AG09319 (cell line): ENCODE measurements around the gene PSMD13.

Source experiments
- DNase-seq: peaks from one replicate; pipeline ENCODE4 v3.0.0-alpha.2; 2010; ENCODE audit warnings: low read depth; ENCODE audit errors: extremely low read depth
- TF ChIP-seq, protein P1 (sequence below): IDR thresholded peaks from 2 replicates; pipeline ENCODE4 v1.5.1; 2011; ENCODE audit warnings: low read depth, mild to moderate bottlenecking, inconsistent platforms, low read length, moderate library complexity

Gene PSMD13

DNA sequence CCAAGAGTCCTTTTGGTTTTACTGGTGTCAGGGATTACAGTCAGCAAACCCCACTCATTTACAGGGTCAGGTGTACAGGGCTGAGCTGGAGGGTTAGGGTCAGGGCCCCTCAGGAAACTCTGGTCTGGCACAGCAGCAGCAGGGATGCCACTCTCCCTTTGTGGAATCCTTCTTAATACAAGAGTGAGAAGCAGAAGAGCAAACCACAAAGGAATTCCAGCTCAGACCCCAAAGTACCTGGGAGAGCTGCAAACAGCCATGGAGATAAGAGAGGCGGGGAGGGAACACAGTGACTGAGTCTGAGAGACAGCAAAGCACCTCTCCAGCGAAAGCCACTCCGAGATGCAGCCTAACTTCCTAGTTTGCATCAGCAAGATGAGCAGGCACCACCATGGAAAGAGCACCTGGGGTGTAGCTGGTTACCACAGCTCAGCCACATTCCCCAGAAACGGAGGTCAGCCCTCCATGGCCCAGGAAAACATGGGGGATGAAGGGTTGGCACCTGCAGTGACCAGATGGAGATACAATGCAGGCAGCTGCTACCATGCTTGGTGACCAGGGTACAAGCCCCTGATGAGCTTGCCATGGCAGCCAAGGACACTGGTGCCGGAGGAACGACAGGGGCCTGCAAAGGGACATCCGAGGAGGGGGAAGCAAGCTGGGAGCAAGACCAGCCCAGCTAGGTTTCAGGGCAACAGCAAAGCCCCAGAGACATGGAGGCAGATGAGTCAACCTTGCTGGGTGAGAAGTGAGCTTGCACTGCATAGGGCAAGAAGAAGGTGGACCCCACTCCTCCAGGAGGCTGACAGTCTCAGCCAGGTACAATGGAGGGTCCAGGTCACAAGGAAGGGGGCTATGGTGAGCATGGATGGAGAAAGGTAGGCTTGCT, 33.5 kb upstream of the PSMD13 start:
- no peak for DNase-seq
- TF ChIP-seq, protein P1, sequence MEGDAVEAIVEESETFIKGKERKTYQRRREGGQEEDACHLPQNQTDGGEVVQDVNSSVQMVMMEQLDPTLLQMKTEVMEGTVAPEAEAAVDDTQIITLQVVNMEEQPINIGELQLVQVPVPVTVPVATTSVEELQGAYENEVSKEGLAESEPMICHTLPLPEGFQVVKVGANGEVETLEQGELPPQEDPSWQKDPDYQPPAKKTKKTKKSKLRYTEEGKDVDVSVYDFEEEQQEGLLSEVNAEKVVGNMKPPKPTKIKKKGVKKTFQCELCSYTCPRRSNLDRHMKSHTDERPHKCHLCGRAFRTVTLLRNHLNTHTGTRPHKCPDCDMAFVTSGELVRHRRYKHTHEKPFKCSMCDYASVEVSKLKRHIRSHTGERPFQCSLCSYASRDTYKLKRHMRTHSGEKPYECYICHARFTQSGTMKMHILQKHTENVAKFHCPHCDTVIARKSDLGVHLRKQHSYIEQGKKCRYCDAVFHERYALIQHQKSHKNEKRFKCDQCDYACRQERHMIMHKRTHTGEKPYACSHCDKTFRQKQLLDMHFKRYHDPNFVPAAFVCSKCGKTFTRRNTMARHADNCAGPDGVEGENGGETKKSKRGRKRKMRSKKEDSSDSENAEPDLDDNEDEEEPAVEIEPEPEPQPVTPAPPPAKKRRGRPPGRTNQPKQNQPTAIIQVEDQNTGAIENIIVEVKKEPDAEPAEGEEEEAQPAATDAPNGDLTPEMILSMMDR, result no peak

DNA sequence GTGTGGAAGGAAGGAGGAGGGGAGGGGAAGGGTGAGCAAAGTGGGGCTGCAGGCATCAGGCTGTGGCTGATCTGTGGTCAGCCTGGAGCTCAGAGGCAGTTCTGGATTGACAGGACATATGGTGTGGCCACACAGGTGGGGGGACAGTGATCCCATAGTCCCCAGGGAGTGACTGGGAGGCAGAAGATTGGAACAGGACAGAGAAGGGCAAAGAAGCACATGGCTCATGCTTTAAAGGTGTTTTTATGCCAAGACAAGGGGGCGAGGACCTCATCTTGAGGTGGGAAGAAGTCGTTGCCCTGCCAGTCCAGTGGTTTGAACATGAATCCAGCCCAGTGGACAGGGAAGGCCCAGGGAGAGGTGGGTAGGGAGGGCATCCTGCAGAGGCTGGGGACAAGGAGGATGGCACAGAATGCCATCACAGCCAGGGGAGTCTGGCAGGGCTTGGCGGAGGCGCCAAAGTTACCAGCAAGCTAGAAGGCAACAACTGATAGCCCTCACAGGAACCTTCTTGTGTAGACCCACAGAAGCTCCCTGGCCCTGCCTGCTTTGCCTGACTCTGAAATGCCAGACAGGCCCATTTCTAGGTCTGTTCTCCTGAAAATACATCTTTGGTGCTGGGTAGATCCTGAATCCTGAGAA, 32.7 kb upstream of the PSMD13 start:
- no peak for DNase-seq
- TF ChIP-seq, protein P1, result no peak

DNA sequence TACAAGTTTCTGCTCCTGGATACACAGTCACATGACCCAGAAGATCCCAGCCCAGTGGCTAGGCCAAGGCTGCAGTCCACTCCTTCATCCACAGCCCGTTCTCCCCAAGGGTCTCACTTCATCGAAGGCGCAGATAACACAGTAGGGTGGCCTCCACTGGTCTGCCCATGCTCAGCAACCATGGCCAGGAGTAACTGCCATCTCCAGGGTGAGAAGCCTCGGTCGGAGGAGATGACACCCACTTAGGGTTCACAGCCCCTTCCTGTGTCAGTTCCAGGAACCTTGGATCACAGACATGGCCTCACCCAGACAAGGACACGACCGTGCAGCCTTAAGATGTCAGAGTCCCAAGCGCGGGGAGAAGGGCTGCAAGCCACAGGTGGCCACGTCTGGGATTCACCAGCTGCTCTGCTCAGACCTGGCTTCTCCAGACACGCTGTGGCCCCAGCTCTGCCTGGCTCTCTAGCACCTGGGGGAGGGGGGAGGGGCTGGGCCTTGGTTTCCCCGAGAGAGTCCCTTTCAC, 32.1 kb upstream of the PSMD13 start:
- no peak for DNase-seq
- TF ChIP-seq, protein P1, result no peak

DNA sequence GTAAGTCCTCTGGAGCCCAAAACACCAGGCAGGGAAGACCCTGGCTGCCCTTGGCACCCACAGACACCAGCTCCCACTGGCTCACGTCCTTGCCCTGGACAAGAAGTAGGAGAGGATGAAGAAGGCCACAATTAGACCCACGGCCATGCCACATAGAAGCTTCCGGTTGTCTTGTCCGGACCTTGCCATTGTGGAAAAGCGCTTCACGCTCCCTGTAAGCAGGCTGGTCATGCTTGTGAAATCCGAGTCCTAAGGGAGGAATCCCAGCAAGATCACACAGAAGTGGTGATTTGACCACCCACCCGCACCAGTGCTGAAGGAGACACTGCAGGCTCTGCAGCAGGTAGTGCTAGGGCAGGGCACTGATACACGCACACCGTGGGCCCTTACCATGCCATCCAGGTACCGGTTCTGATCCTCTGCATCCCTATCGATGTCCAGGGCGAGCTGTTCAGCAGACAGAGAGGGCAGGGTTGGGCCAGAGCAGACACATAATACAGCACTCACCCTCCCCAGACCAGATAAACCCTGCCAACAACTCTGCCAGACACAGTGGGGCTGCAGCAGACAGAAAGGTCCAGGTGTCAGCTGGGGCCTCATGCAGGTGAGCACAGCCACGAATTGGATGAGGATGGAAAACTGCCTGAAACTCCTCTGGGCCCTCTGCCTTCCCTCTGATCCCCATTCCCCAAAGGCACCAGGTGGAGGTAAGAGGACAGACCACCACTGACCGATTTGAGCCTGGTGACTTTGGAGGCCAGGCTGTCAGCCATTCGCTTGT, 31.4 kb upstream of the PSMD13 start:
- TF ChIP-seq, protein P1, result no peak
- DNase-seq, result no peak

DNA sequence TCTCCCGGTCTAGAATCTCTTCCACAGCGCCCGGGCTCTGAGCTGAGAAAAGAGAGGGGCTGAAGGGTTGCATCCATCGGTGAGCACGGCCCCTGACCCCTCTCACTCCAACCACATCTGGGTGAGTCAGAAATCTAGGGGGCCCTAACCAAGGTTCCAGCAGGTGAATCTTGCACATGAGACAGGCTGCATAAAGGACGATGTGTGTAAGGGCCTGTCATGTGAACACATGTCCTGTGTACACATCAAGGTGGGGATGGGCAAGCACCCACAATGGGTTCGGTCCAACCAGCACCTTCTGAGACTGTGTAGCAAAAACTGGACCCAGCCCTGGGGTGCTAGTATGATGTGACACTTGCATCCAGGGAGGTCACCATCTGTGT, 30.8 kb upstream of the PSMD13 start:
- DNase-seq, result no peak
- TF ChIP-seq, protein P1, result no peak

DNA sequence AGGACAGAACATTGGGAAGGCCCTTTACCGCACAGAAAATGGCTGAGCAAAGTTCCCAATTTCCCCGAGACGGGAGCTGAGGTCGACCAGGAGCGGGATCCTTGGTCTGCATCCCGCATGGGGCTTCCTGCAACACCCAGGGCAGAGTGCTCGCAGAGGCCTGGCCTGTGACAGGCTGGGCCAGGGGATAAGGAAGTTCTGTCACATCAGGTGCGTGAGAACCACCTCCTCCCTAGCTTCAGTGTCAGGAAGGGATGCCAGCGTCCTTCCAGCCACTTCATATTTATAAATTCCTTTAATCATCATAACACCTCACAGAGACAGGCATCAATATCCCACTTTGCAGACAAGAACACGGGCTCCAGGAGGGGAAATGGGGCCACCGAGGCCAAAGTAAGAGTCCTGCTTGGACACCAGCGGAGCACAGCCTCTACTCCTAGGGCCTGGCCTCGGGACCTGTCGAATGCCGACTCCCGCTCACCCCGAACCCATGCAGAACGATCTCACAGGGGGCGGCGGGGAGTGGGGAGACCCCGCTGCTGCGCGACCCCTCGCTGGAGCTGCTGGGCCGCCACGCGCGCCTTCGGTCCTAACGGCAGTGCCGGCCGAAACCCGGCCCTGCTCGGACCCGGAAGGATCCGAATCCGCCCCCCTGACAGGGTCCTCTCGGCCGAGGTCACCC, 30.1 kb upstream of the PSMD13 start:
- no peak for DNase-seq
- TF ChIP-seq, protein P1, result no peak
